Measurements from ENCODE around the gene APOC1.
A peak's percentile ranks its signal among the peaks of the same experiment; 100 is the strongest.
"Not testable (repeated sequence)": the region's sequence is repeated elsewhere in the genome, so short reads cannot be mapped to it uniquely, and the experiment has no call there.

APOC1 gene

GRCh38 chr19:44911896-44912295 lies 2.5 kb upstream of the APOC1 start:
- no CpG with 5 or more reads among the region's 6 CpGs for WGBS (ENCODE audit: extremely low coverage, insufficient coverage, insufficient read length)
- DNase-seq; H3K4me3 ChIP-seq (ENCODE audit: low read depth, low read length); H2BK12ac ChIP-seq (ENCODE audit: low read length); H3K4ac ChIP-seq (ENCODE audit: low read depth, low read length); H3K79me2 ChIP-seq (ENCODE audit: control insufficient read depth, insufficient read depth, low read length, poor library complexity); H2BK5ac ChIP-seq (ENCODE audit: low read depth, low read length, poor library complexity); H4K12ac ChIP-seq (ENCODE audit: low read depth, low read length); H4K91ac ChIP-seq (ENCODE audit: low read depth, low read length); H3K23ac ChIP-seq (ENCODE audit: low read length); H3K14ac ChIP-seq (ENCODE audit: low read length); H3K27ac ChIP-seq (ENCODE audit: low read depth, low read length); H3K27me3 ChIP-seq (ENCODE audit: insufficient read depth, low read length); H3K9ac ChIP-seq (ENCODE audit: low read length); H3K9me3 ChIP-seq (ENCODE audit: insufficient read depth, low read depth, low read length); H3K18ac ChIP-seq (ENCODE audit: low read length); H4K8ac ChIP-seq (ENCODE audit: low read depth, low read length); H3K79me1 ChIP-seq (ENCODE audit: low read length); H2AK5ac ChIP-seq (ENCODE audit: low read length); H3K4me2 ChIP-seq (ENCODE audit: low read length); H2AFZ ChIP-seq (ENCODE audit: insufficient read depth, low read length, poor library complexity); H2BK120ac ChIP-seq (ENCODE audit: insufficient read depth, low read length, poor library complexity): not testable (repeated sequence)
- Histone ChIP-seq H3K36me3 (ENCODE audit: control insufficient read depth in 1 of 2, insufficient read depth in 2 of 2, low read length in 2 of 2) (peaks cover 23 to 26% of the 10 kb centered on the region in 2 experiments), H3K4me1 (ENCODE audit: control insufficient read depth in 1 of 2, insufficient read depth in 2 of 2, low read length in 2 of 2) (peaks cover 8 to 14% of the 10 kb centered on the region in 2 experiments)

GRCh38 chr19:44912854-44913253 lies 1.6 kb upstream of the APOC1 start:
- Histone ChIP-seq H2BK5ac (ENCODE audit: low read depth, low read length, poor library complexity) (no peak overlapping the region), H4K12ac (ENCODE audit: low read depth, low read length) (no peak overlapping the region), H3K79me2 (ENCODE audit: control insufficient read depth, insufficient read depth, low read length, poor library complexity) (no peaks in the 10 kb centered on the region), H3K36me3 (ENCODE audit: control insufficient read depth in 1 of 2, insufficient read depth in 2 of 2, low read length in 2 of 2) (peaks cover 15 to 16% of the 10 kb centered on the region in 2 experiments), H4K8ac (ENCODE audit: low read depth, low read length) (no peak overlapping the region), H2BK120ac (ENCODE audit: insufficient read depth, low read length, poor library complexity) (no peak overlapping the region), H3K27ac (ENCODE audit: low read depth, low read length) (no peak overlapping the region), H3K79me1 (ENCODE audit: low read length) (peaks cover 9% of the 10 kb centered on the region), H3K4ac (ENCODE audit: low read depth, low read length) (no peak overlapping the region), H3K9ac (ENCODE audit: low read length) (no peak overlapping the region), H2AFZ (ENCODE audit: insufficient read depth, low read length, poor library complexity) (no peak overlapping the region), H3K4me2 (ENCODE audit: low read length) (no peak overlapping the region), H3K27me3 (ENCODE audit: insufficient read depth, low read length) (no peaks in the 10 kb centered on the region), H3K9me3 (ENCODE audit: insufficient read depth, low read depth, low read length) (no peaks in the 10 kb centered on the region), H2AK5ac (ENCODE audit: low read length) (no peak overlapping the region), H3K14ac (ENCODE audit: low read length) (no peak overlapping the region), H3K18ac (ENCODE audit: low read length) (no peak overlapping the region), H3K4me3 (ENCODE audit: low read depth, low read length) (no peak overlapping the region), H2BK12ac (ENCODE audit: low read length) (no peak overlapping the region), H4K91ac (ENCODE audit: low read depth, low read length) (no peak overlapping the region), H3K4me1 (ENCODE audit: control insufficient read depth in 1 of 2, insufficient read depth in 2 of 2, low read length in 2 of 2) (peaks cover 5 to 14% of the 10 kb centered on the region in 2 experiments), H3K23ac (ENCODE audit: low read length) (no peak overlapping the region)
- WGBS (ENCODE audit: extremely low coverage, insufficient coverage, insufficient read length), result no CpG with 5 or more reads among the region's 6 CpGs
- DNase-seq, result no peak

GRCh38 chr19:44913512-44914432 lies 636 bp upstream of the APOC1 start:
- no CpG with 5 or more reads among the region's 23 CpGs for WGBS (ENCODE audit: extremely low coverage, insufficient coverage, insufficient read length)
- DNase-seq; H3K18ac ChIP-seq (ENCODE audit: low read length); H3K27me3 ChIP-seq (ENCODE audit: insufficient read depth, low read length); H3K23ac ChIP-seq (ENCODE audit: low read length); H3K4me3 ChIP-seq (ENCODE audit: low read depth, low read length); H2BK5ac ChIP-seq (ENCODE audit: low read depth, low read length, poor library complexity); H3K79me2 ChIP-seq (ENCODE audit: control insufficient read depth, insufficient read depth, low read length, poor library complexity); H3K36me3 ChIP-seq (ENCODE audit: control insufficient read depth in 1 of 2, insufficient read depth in 2 of 2, low read length in 2 of 2); H2BK120ac ChIP-seq (ENCODE audit: insufficient read depth, low read length, poor library complexity); H3K9ac ChIP-seq (ENCODE audit: low read length); H3K79me1 ChIP-seq (ENCODE audit: low read length); H3K4ac ChIP-seq (ENCODE audit: low read depth, low read length); H4K12ac ChIP-seq (ENCODE audit: low read depth, low read length); H3K27ac ChIP-seq (ENCODE audit: low read depth, low read length); H3K14ac ChIP-seq (ENCODE audit: low read length); H2AFZ ChIP-seq (ENCODE audit: insufficient read depth, low read length, poor library complexity); H2AK5ac ChIP-seq (ENCODE audit: low read length); H3K9me3 ChIP-seq (ENCODE audit: insufficient read depth, low read depth, low read length); H2BK12ac ChIP-seq (ENCODE audit: low read length): not testable (repeated sequence)
- H4K91ac ChIP-seq (ENCODE audit: low read depth, low read length), result peak overlapping the region; percentile 52
- peak overlapping the region; percentile 3 for H4K8ac ChIP-seq (ENCODE audit: low read depth, low read length)
- H3K4me2 ChIP-seq (ENCODE audit: low read length), result peak overlapping the region; percentile 61
- H3K4me1 ChIP-seq (ENCODE audit: control insufficient read depth in 1 of 2, insufficient read depth in 2 of 2, low read length in 2 of 2), result peaks cover 5 to 14% of the 10 kb centered on the region in 2 experiments

GRCh38 chr19:44924243-44924725 lies 9.9 kb downstream of the APOC1 start:
- Histone ChIP-seq H3K4me3 (ENCODE audit: low read depth, low read length) (no peak overlapping the region), H3K9ac (ENCODE audit: low read length) (no peak overlapping the region), H3K79me1 (ENCODE audit: low read length) (peaks cover 4% of the 10 kb centered on the region), H3K36me3 (ENCODE audit: control insufficient read depth in 1 of 2, insufficient read depth in 2 of 2, low read length in 2 of 2) (no peaks in the 10 kb centered on the region), H3K18ac (ENCODE audit: low read length) (no peak overlapping the region), H4K8ac (ENCODE audit: low read depth, low read length) (no peak overlapping the region), H3K4me1 (ENCODE audit: control insufficient read depth in 1 of 2, insufficient read depth in 2 of 2, low read length in 2 of 2) (no peaks in the 10 kb centered on the region), H2BK120ac (ENCODE audit: insufficient read depth, low read length, poor library complexity) (no peak overlapping the region), H3K79me2 (ENCODE audit: control insufficient read depth, insufficient read depth, low read length, poor library complexity) (no peaks in the 10 kb centered on the region), H3K9me3 (ENCODE audit: insufficient read depth, low read depth, low read length) (no peaks in the 10 kb centered on the region), H3K23ac (ENCODE audit: low read length) (no peak overlapping the region), H2BK12ac (ENCODE audit: low read length) (no peak overlapping the region), H3K4me2 (ENCODE audit: low read length) (no peak overlapping the region), H2BK5ac (ENCODE audit: low read depth, low read length, poor library complexity) (no peak overlapping the region), H4K12ac (ENCODE audit: low read depth, low read length) (no peak overlapping the region), H2AFZ (ENCODE audit: insufficient read depth, low read length, poor library complexity) (no peak overlapping the region), H3K4ac (ENCODE audit: low read depth, low read length) (no peak overlapping the region), H2AK5ac (ENCODE audit: low read length) (no peak overlapping the region), H3K27ac (ENCODE audit: low read depth, low read length) (no peak overlapping the region), H4K91ac (ENCODE audit: low read depth, low read length) (no peak overlapping the region), H3K27me3 (ENCODE audit: insufficient read depth, low read length) (no peaks in the 10 kb centered on the region), H3K14ac (ENCODE audit: low read length) (no peak overlapping the region)
- no peak for DNase-seq
- WGBS (ENCODE audit: extremely low coverage, insufficient coverage, insufficient read length), result no CpG with 5 or more reads among the region's 8 CpGs

All from trophoblast cell (in vitro differentiated cells and primary cell).